Hepatocyte (in vitro differentiated cells): ENCODE measurements around the gene SLC13A3. TPM values are rescaled to one million over a fixed set of nuclear protein-coding genes. Genes with fewer than 3 reads are reported as not detected.

Experiments
- DNase-seq: peaks from one replicate; pipeline ENCODE4 v3.0.0-alpha.2; 2016; ENCODE audit warnings: low spot score
- H2AFZ ChIP-seq: fragments of 200-600 bp; sonication (generic); 2 replicates; pipeline ENCODE4 v1.6.0; 2016; ENCODE audit warnings: antibody characterized with exemption, mild to moderate bottlenecking
- H3K27ac ChIP-seq: fragments of 200-600 bp; sonication (generic); 2 replicates; pipeline ENCODE4 v1.5.1; 2016; ENCODE audit warnings: mild to moderate bottlenecking
- H3K27me3 ChIP-seq: fragments of 200-600 bp; sonication (generic); 2 replicates; pipeline ENCODE4 v1.6.1; 2016
- H3K36me3 ChIP-seq: fragments of 200-600 bp; sonication (generic); replicated peaks from 2 replicates; pipeline ENCODE4 v1.5.1; 2016; ENCODE audit warnings: low read depth; ENCODE audit not compliant: insufficient read depth
- H3K4me1 ChIP-seq: fragments of 200-600 bp; sonication (generic); 2 replicates; pipeline ENCODE4 v1.5.1; 2016; ENCODE audit warnings: mild to moderate bottlenecking, moderate library complexity; ENCODE audit not compliant: insufficient read depth
- H3K4me2 ChIP-seq: fragments of 200-600 bp; sonication (generic); 2 replicates; pipeline ENCODE4 v1.6.0; 2016
- H3K4me3 ChIP-seq: fragments of 200-600 bp; sonication (generic); 2 replicates; pipeline ENCODE4 v1.5.1; 2016; ENCODE audit warnings: mild to moderate bottlenecking
- H3K79me2 ChIP-seq: fragments of 200-600 bp; sonication (generic); 2 replicates; pipeline ENCODE4 v1.6.0; 2017; ENCODE audit warnings: mild to moderate bottlenecking
- H3K9me2 ChIP-seq: fragments of 200-600 bp; sonication (generic); replicated peaks from 2 replicates; pipeline ENCODE4 v1.6.0; 2017; ENCODE audit warnings: mild to moderate bottlenecking; ENCODE audit not compliant: insufficient read depth
- H3K9me3 ChIP-seq: fragments of 200-600 bp; sonication (generic); 2 replicates; pipeline ENCODE4 v1.5.1; 2016; ENCODE audit warnings: low read depth, mild to moderate bottlenecking
- H4K20me1 ChIP-seq: fragments of 200-600 bp; sonication (generic); 2 replicates; pipeline ENCODE4 v1.6.0; 2016; ENCODE audit warnings: mild to moderate bottlenecking; ENCODE audit not compliant: insufficient read depth, poor library complexity, severe bottlenecking
- CTCF ChIP-seq: fragments of 200-600 bp; sonication (generic); IDR thresholded peaks from 2 replicates; pipeline ENCODE4 v1.5.1; 2016; ENCODE audit warnings: antibody characterized with exemption, mild to moderate bottlenecking; ENCODE audit not compliant: poor library complexity
- EZH2 ChIP-seq: fragments of 200-600 bp; sonication (generic); IDR thresholded peaks from 2 replicates; pipeline ENCODE4 v1.6.1; 2016; ENCODE audit warnings: antibody characterized with exemption, mild to moderate bottlenecking, borderline replicate concordance
- EZH2phosphoT487 ChIP-seq: fragments of 200-600 bp; sonication (generic); IDR thresholded peaks from one replicate; pipeline ENCODE4 v1.6.1; 2018; ENCODE audit warnings: antibody characterized with exemption, mild to moderate bottlenecking, low read depth, moderate library complexity; ENCODE audit not compliant: unreplicated experiment, severe bottlenecking
- WGBS: methylation state at CpG from one replicate; pipeline ENCODE4 v1.1.6; 2016; ENCODE audit warnings: low lambda C conversion rate; ENCODE audit errors: missing lambda C conversion rate; 5-methylcytosine and 5-hydroxymethylcytosine counted together
- polyA plus RNA-seq: library from polyadenylated mRNA; unstranded; fragments of >200 nt; fragmentation: Nextera tagmentation; extraction: Ambion mirVana; gene quantifications from 2 replicates; pipeline ENCODE4 v1.2.1, GENCODE V29; 2016
- total RNA-seq: library from RNA; depleted of rRNA; stranded (reverse); fragments of >200 nt; gene quantifications from 2 replicates; pipeline ENCODE4 v1.2.3, GENCODE V29; 2014

SLC13A3 gene, protein sequence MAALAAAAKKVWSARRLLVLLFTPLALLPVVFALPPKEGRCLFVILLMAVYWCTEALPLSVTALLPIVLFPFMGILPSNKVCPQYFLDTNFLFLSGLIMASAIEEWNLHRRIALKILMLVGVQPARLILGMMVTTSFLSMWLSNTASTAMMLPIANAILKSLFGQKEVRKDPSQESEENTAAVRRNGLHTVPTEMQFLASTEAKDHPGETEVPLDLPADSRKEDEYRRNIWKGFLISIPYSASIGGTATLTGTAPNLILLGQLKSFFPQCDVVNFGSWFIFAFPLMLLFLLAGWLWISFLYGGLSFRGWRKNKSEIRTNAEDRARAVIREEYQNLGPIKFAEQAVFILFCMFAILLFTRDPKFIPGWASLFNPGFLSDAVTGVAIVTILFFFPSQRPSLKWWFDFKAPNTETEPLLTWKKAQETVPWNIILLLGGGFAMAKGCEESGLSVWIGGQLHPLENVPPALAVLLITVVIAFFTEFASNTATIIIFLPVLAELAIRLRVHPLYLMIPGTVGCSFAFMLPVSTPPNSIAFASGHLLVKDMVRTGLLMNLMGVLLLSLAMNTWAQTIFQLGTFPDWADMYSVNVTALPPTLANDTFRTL
- total RNA-seq (1.8 and 2.4 TPM in 2 replicates), polyA plus RNA-seq (6.7 and 9.4 TPM in 2 replicates)

DNA sequence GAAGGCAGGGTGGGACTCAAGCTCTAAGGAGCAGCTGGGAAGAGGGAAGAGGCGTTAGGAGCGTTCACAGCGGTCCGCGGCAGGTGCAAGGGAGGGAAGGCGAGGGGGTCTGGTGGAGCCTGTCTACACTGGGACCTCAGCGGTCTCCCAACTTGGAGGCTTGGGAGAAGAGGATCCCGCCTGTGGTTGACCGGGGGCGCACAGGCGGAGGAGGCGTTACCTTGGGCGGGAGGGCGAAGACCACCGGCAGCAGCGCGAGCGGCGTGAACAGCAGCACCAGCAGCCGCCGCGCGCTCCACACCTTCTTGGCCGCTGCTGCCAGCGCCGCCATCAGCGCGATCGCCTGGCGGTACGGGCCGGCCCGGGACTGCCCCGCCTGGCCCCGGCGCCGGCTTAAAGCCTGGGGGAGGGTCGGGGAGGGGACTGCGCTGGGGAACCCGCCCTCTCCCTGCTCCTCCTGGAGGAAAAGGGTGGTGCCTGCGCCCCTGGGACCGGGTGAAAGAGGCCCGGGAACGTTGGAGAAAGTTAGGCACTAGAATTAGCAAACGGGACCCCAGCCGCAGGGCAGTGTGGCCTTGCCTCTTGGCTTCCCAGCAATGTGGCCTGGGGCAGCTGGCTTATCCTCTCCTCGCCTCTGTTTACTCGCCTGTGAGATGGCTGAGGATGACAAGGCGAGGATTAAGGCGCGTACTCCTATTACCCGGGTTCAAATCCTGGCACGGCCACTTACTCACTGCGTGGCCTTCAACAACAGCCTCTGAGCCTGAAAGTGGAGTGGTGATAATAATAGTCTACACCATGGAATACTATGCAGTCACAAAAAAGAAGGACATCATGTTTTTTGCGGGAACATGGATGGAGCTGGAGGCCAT is at the start of gene SLC13A3:
Gene SLC13A3, minus strand, starts transcription at position 369 of the 872 bp plus-strand sequence. Its CDS starts 38 bp downstream, at position 331.
- Histone ChIP-seq H3K79me2 (no peaks in the 10 kb centered on the region), H3K9me3 (no peaks in the 10 kb centered on the region), H3K4me3 (no peak within 1 kb of the TSS), H3K27ac (no peak within 1 kb of the TSS), H3K4me2 (peak within 1 kb of the TSS; percentile 91), H3K4me1 (peaks cover 3% of the 10 kb centered on the region), H2AFZ (peak within 1 kb of the TSS; percentile 49), H3K27me3 (peaks cover 21% of the 10 kb centered on the region), H3K9me2 (no peaks in the 10 kb centered on the region), H4K20me1 (no peaks in the 10 kb centered on the region), H3K36me3 (no peaks in the 10 kb centered on the region)
- no peak for TF ChIP-seq EZH2phosphoT487
- TF ChIP-seq EZH2 = peak; percentile 36
- no peak for TF ChIP-seq CTCF
- WGBS = 22% methylated on average over 46 of the region's 55 CpGs
- peak; percentile 58 for DNase-seq

GRCh38 chr20:46701057-46701456 is 49.8 kb upstream of the SLC13A3 start:
- Histone ChIP-seq H3K79me2 (no peaks in the 10 kb centered on the region), H3K4me3 (no peak overlapping the region), H3K27me3 (no peaks in the 10 kb centered on the region), H3K9me3 (no peaks in the 10 kb centered on the region), H4K20me1 (no peaks in the 10 kb centered on the region), H2AFZ (no peak overlapping the region), H3K27ac (no peak overlapping the region), H3K4me2 (no peak overlapping the region), H3K36me3 (no peaks in the 10 kb centered on the region), H3K4me1 (no peaks in the 10 kb centered on the region), H3K9me2 (no peaks in the 10 kb centered on the region)
- no peak for TF ChIP-seq EZH2phosphoT487
- no peak for TF ChIP-seq CTCF
- no peak for TF ChIP-seq EZH2
- 79% methylated on average over 2 of the region's 2 CpGs for WGBS
- DNase-seq = no peak

- Histone ChIP-seq H4K20me1 (no peaks in the 10 kb centered on the region), H3K9me2 (no peaks in the 10 kb centered on the region), H2AFZ (no peak overlapping the region), H3K79me2 (no peaks in the 10 kb centered on the region), H3K27me3 (no peaks in the 10 kb centered on the region), H3K9me3 (no peaks in the 10 kb centered on the region), H3K27ac (no peak overlapping the region), H3K4me1 (peaks cover 3% of the 10 kb centered on the region), H3K4me2 (no peak overlapping the region), H3K4me3 (no peak overlapping the region), H3K36me3 (no peaks in the 10 kb centered on the region)
- no peak for TF ChIP-seq EZH2
- no peak for TF ChIP-seq CTCF
- no peak for TF ChIP-seq EZH2phosphoT487
- DNase-seq = no peak
- 95% methylated on average over 5 of the region's 6 CpGs for WGBS
These were observed 49.2 kb upstream of the SLC13A3 start for GRCh38 chr20:46700481-46700880.
